ENCODE measurements around the gene PPP2R3B.

- no peak for TF ChIP-seq CTCF (IDR thresholded peaks at IDR 0.05)
- TF ChIP-seq POLR2A (IDR thresholded peaks at IDR 0.05), result no peak
Observed at GRCh38 chrX:350148-350533, 36.6 kb downstream of the PPP2R3B start.
